PC-3 (cell line): ENCODE measurements around the gene NRIP1.

ENCODE experiments used
- EZH2 ChIP-seq: fragments of 300-600 bp; sonication (generic); IDR thresholded peaks from one replicate; pipeline ENCODE4 v1.6.1; 2017; ENCODE audit warnings: antibody characterized with exemption, mild to moderate bottlenecking, low read length; ENCODE audit not compliant: unreplicated experiment
- TF ChIP-seq, protein P1 (sequence below): fragments of 300-600 bp; sonication (generic); conservative IDR thresholded peaks from 2 replicates; pipeline ENCODE4 v1.5.1; 2017; ENCODE audit warnings: antibody characterized with exemption, low read depth, mild to moderate bottlenecking, low read length

- TF ChIP-seq, protein P1, sequence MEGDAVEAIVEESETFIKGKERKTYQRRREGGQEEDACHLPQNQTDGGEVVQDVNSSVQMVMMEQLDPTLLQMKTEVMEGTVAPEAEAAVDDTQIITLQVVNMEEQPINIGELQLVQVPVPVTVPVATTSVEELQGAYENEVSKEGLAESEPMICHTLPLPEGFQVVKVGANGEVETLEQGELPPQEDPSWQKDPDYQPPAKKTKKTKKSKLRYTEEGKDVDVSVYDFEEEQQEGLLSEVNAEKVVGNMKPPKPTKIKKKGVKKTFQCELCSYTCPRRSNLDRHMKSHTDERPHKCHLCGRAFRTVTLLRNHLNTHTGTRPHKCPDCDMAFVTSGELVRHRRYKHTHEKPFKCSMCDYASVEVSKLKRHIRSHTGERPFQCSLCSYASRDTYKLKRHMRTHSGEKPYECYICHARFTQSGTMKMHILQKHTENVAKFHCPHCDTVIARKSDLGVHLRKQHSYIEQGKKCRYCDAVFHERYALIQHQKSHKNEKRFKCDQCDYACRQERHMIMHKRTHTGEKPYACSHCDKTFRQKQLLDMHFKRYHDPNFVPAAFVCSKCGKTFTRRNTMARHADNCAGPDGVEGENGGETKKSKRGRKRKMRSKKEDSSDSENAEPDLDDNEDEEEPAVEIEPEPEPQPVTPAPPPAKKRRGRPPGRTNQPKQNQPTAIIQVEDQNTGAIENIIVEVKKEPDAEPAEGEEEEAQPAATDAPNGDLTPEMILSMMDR, result no peak
- TF ChIP-seq EZH2, result no peak
Measured at GRCh38 chr21:14964621-14965020, 100.2 kb downstream of the NRIP1 start.
